H1 (cell line): ENCODE data around the gene DENND4A. TPM values are rescaled to one million over a fixed set of nuclear protein-coding genes. Genes with fewer than 3 reads are reported as not detected.

Source experiments
- BCL11A ChIP-seq, 2 experiments: IDR thresholded peaks; one replicate each; pipeline ENCODE4 v1.6.1; 2011; ENCODE audit warnings: low read depth in 2 of 2, low read length in 2 of 2, mild to moderate bottlenecking in 2 of 2
- CHD7 ChIP-seq: fragments of 300-600 bp; sonication (generic); IDR thresholded peaks from 2 replicates; pipeline ENCODE4 v1.7.1; 2012; ENCODE audit warnings: low read length, moderate library complexity, mild to moderate bottlenecking, inconsistent platforms; ENCODE audit not compliant: insufficient replicate concordance
- GABPA ChIP-seq: IDR thresholded peaks from 2 replicates; pipeline ENCODE4 v1.6.1; 2011; ENCODE audit warnings: mild to moderate bottlenecking, low read length, moderate library complexity, borderline replicate concordance; ENCODE audit not compliant: insufficient read depth
- PHF8 ChIP-seq: fragments of 200-600 bp; sonication (generic); conservative IDR thresholded peaks from 2 replicates; pipeline ENCODE4 v1.7.1; 2012; ENCODE audit warnings: low read depth, mild to moderate bottlenecking, inconsistent platforms, low read length, moderate library complexity
- SAP30 ChIP-seq: fragments of 300-600 bp; sonication (generic); IDR thresholded peaks from 2 replicates; pipeline ENCODE4 v1.7.1; 2012; ENCODE audit warnings: low read length, moderate library complexity, mild to moderate bottlenecking, inconsistent platforms; ENCODE audit not compliant: insufficient read depth, insufficient replicate concordance
- polyA plus RNA-seq, 7 experiments: library from polyadenylated mRNA; depleted of rRNA in 3 of 7; stranded (reverse) in 5 of 7; unstranded in 2 of 7; fragments of >200 nt in 5 of 7; fragments of 200-250 nt in 2 of 7; gene quantifications; 1 replicate in 5 of 7; 2 replicates in 1 of 7; 4 replicates in 1 of 7; pipeline versions ENCODE4 v1.2.1 to v1.2.3, GENCODE V29; 2011 to 2013; ENCODE audit warnings: missing spikeins in 2 of 7, mixed read lengths in 2 of 7
- total RNA-seq: library from RNA; stranded (reverse); fragmentation: NEBNext Ultra II Directional; extraction: Animal tissue kit (Norgen Biotek cat#: 25700); gene quantifications from 2 replicates; pipeline ENCODE4 v1.2.1, GENCODE V29; 2021

DENND4A gene
- total and polyA plus RNA-seq, 2 of the 8 experiments (the other 6 are each of a cell fraction or from before 2014, with no cell fraction given): 1.3 to 4.7 TPM

GRCh38 chr15:65765106-65765505 lies 27.0 kb downstream of the DENND4A start (continued):
- TF ChIP-seq CHD7: no peak
- TF ChIP-seq SAP30: no peak
- TF ChIP-seq BCL11A (IDR thresholded peaks at IDR 0.05; ENCODE audit: low read depth in 2 of 2, low read length in 2 of 2): no peak
- TF ChIP-seq PHF8: no peak
- no peak for TF ChIP-seq GABPA
